Right atrium auricular region (tissue), 2 donors: ENCODE measurements around the gene ADAMTS2. TPM values are rescaled to one million over a fixed set of nuclear protein-coding genes. Genes with fewer than 3 reads are reported as not detected.

ENCODE experiments used
- DNase-seq: peaks from one replicate; pipeline ENCODE4 v3.0.0-alpha.2; 2019; ENCODE audit warnings: low spot score
- H3K27ac ChIP-seq, 2 donors: fragments of 200-600 bp; sonication (generic); 1 replicate in 1 of 2; 2 replicates in 1 of 2; pipeline ENCODE4 v1.5.1; 2016 to 2019
- H3K27me3 ChIP-seq, 2 donors: fragments of 200-600 bp; sonication (generic); one replicate each; pipeline versions ENCODE4 v1.5.1 to v1.6.0; 2017 to 2019
- H3K36me3 ChIP-seq: fragments of 200-600 bp; sonication (generic); one replicate; pipeline ENCODE4 v1.5.1; 2016
- H3K4me1 ChIP-seq, 2 donors: fragments of 200-600 bp; sonication (generic); one replicate each; pipeline versions ENCODE4 v1.5.1 to v1.6.0; 2017 to 2019
- H3K4me3 ChIP-seq, 2 donors: fragments of 200-600 bp; sonication (generic); 1 replicate in 1 of 2; 2 replicates in 1 of 2; pipeline ENCODE4 v1.5.1; 2017 to 2019; ENCODE audit warnings: mild to moderate bottlenecking in 1 of 2, moderate library complexity in 1 of 2
- H3K9me3 ChIP-seq, 2 donors: fragments of 200-600 bp; sonication (generic); one replicate each; pipeline ENCODE4 v1.5.1; 2019
- CTCF ChIP-seq, 2 donors: fragments of 200-600 bp; sonication (generic); IDR thresholded peaks; one replicate each; pipeline ENCODE4 v1.5.1; 2019; ENCODE audit warnings: antibody characterized with exemption in 2 of 2
- total RNA-seq, 2 donors: library from RNA; depleted of rRNA; stranded (reverse); fragments of >200 nt; gene quantifications; one replicate each; pipeline ENCODE4 v1.1.0, GENCODE V29; 2016

The ADAMTS2 gene
- total RNA-seq, 2 donors from 2014 or later, result 13.6 to 13.7 TPM

- H3K36me3 ChIP-seq, result no peaks in the 10 kb centered on the region
- peaks cover 0 to 27% of the 10 kb centered on the region in 2 donors for H3K4me1 ChIP-seq
- H3K27me3 ChIP-seq, result peaks cover 0 to 6% of the 10 kb centered on the region in 2 donors
- peak overlapping the region; percentile 58 to 67 for H3K4me3 ChIP-seq
- no peaks in the 10 kb centered on the region for H3K9me3 ChIP-seq
- H3K27ac ChIP-seq, result peak overlapping the region; percentile 53 to 71
- no peak for TF ChIP-seq CTCF (IDR thresholded peaks at IDR 0.05)
- no peak for DNase-seq
Measured at GRCh38 chr5:179344431-179345182, 654 bp downstream of the ADAMTS2 start.

DNA sequence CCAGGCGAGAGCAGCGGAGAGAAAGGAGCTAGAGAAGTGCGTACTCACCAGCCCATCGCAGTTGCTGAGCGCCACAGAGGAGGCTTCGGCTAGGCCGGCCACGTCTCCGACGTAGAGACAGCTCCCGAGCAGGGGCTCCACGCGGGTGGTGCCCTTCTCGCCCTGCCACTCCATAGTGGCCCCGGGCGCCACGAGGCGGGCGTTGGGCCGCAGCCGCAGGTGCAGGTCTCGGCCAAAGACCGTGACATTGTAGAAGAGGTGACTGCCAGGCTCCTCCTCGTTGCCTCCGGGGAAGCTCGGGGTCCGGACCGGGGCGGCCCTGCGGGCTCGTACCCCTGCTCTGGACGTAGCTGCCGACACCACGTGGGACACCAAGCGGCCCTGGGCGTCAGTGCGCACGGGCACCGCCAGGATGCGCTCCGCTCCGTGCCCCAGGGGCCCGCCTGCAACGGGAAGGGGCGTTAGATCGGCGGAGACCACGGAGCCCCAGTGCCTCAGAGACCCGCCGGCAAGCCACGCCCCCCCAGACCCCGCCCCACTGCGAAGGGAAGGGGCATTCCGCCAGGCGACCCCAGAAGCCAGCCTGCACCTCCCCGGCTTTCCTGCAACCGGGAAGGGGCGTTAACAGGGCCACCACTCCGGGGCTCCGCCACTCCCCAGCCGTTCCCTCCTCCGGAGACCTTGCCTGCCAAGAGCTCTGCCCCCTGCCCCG, 1.4 kb downstream of the ADAMTS2 start:
- Histone ChIP-seq H3K27ac (peak overlapping the region; percentile 53 to 71), H3K4me1 (peaks cover 0 to 27% of the 10 kb centered on the region in 2 donors), H3K9me3 (no peaks in the 10 kb centered on the region), H3K27me3 (peaks cover 0 to 6% of the 10 kb centered on the region in 2 donors), H3K36me3 (no peaks in the 10 kb centered on the region), H3K4me3 (peak overlapping the region; percentile 58 to 67)
- peak in 1 of 2 donors; percentile 68 for TF ChIP-seq CTCF (IDR thresholded peaks at IDR 0.05)
- DNase-seq, result no peak

GRCh38 chr5:179343021-179343718, 2.1 kb downstream of the ADAMTS2 start:
- H3K9me3 ChIP-seq, result no peaks in the 10 kb centered on the region
- H3K4me3 ChIP-seq, result peak overlapping the region; percentile 58 to 67
- peaks cover 0 to 27% of the 10 kb centered on the region in 2 donors for H3K4me1 ChIP-seq
- H3K36me3 ChIP-seq, result no peaks in the 10 kb centered on the region
- H3K27me3 ChIP-seq, result peaks cover 0 to 6% of the 10 kb centered on the region in 2 donors
- no peak for DNase-seq
- H3K27ac ChIP-seq, result no peak overlapping the region
- no peak for TF ChIP-seq CTCF (IDR thresholded peaks at IDR 0.05)

GRCh38 chr5:179342577-179342976, 2.7 kb downstream of the ADAMTS2 start:
- H3K4me3 ChIP-seq, result peak overlapping the region in 1 of 2 donors; percentile 67
- peak in 1 of 2 donors; percentile 47 for TF ChIP-seq CTCF (IDR thresholded peaks at IDR 0.05)
- no peaks in the 10 kb centered on the region for H3K9me3 ChIP-seq
- peaks cover 0 to 6% of the 10 kb centered on the region in 2 donors for H3K27me3 ChIP-seq
- no peak overlapping the region for H3K27ac ChIP-seq
- DNase-seq, result no peak
- H3K4me1 ChIP-seq, result peaks cover 0 to 27% of the 10 kb centered on the region in 2 donors
- H3K36me3 ChIP-seq, result no peaks in the 10 kb centered on the region

GRCh38 chr5:179340465-179340864, 4.8 kb downstream of the ADAMTS2 start:
- TF ChIP-seq CTCF (IDR thresholded peaks at IDR 0.05), result no peak
- H3K36me3 ChIP-seq, result no peaks in the 10 kb centered on the region
- H3K4me3 ChIP-seq, result no peak overlapping the region
- no peaks in the 10 kb centered on the region for H3K27me3 ChIP-seq
- peaks cover 0 to 27% of the 10 kb centered on the region in 2 donors for H3K4me1 ChIP-seq
- no peak for DNase-seq
- no peaks in the 10 kb centered on the region for H3K9me3 ChIP-seq
- no peak overlapping the region for H3K27ac ChIP-seq
